ENCODE data around the gene ALKBH5. TPM values are rescaled to one million over a fixed set of nuclear protein-coding genes. Genes with fewer than 3 reads are reported as not detected.

The ALKBH5 gene
- total RNA-seq, 1 experiment from 2014 or later = 105 TPM

DNA sequence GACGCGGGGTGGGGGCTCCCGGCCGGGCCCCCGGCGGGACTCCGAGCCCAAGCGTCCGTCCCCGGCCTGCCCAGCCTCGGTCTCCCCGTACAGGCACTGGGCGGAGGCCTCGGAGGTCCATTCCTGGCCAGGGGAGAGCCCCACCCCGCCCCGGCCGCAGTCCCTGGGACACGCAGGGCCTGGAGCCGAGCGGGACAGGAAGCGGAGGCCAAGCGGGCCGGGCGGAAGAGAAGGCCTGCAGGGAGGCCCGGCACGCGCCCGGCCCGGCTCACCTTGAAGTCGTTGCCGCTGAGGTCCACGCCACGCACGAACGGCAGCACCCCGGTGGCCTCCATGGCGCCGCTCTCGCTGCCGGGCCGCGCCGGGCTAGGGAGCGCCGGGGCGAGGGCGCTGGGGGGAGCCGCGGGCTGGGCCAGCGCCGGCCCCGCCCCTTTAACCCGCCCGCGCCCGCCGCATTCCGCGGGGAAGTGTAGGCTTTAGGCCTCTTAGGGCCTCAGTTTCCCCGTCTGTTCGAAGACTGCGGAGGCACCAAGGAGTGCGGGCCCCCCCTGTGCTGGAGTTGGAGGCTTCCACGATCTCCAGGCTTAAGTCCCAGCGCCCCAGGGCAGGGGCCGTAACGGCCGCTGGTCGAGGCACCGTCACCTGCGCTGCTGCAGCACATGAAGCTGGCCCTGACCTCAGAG is 74.9 kb downstream of the ALKBH5 start, which contains the start of gene FLII:
Gene FLII (minus strand): TSS at position 383 of the 683 bp plus-strand sequence. CDS start 48 bp downstream, at position 335.
- ChIA-PET POLR2A (interaction anchor here (0.8 to 1.7 kb wide), 4 partner anchors 11 to 34 kb away, joined by 3 to 10 read pairs (median 6); no protein-coding TSS in a partner anchor), CTCF (interaction anchor here (0.7 to 2.5 kb wide), 6 partner anchors 11 to 105 kb away, joined by 3 to 15 read pairs (median 4); partner anchors contain the start of genes ALKBH5 and SHMT1)
- Mint-ChIP-seq H3K27ac (peak within 1 kb of the TSS; percentile 98), H3K4me1 (peaks cover 29% of the 10 kb centered on the region), H3K4me3 (peak within 1 kb of the TSS; percentile 95), H3K36me3 (peaks cover 26% of the 10 kb centered on the region), H3K27me3 (ENCODE audit: low read depth) (no peaks in the 10 kb centered on the region), H3K9me3 (no peaks in the 10 kb centered on the region)
- ATAC-seq (peak; percentile 3), DNase-seq (ENCODE audit: low spot score) (peak; percentile 60)
- TF ChIP-seq ZNF396 (CRISPR knock-in tag; IDR thresholded peaks at IDR 0.05; ENCODE audit: borderline replicate concordance) = no peak
- TF ChIP-seq, protein P1, sequence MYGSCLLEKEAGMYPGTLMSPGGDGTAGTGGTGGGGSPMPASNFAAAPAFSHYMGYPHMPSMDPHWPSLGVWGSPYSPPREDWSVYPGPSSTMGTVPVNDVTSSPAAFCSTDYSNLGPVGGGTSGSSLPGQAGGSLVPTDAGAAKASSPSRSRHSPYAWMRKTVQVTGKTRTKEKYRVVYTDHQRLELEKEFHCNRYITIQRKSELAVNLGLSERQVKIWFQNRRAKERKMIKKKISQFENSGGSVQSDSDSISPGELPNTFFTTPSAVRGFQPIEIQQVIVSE (CRISPR knock-in tag; IDR thresholded peaks at IDR 0.05; ENCODE audit: borderline replicate concordance) = no peak
- TF ChIP-seq, protein P2, sequence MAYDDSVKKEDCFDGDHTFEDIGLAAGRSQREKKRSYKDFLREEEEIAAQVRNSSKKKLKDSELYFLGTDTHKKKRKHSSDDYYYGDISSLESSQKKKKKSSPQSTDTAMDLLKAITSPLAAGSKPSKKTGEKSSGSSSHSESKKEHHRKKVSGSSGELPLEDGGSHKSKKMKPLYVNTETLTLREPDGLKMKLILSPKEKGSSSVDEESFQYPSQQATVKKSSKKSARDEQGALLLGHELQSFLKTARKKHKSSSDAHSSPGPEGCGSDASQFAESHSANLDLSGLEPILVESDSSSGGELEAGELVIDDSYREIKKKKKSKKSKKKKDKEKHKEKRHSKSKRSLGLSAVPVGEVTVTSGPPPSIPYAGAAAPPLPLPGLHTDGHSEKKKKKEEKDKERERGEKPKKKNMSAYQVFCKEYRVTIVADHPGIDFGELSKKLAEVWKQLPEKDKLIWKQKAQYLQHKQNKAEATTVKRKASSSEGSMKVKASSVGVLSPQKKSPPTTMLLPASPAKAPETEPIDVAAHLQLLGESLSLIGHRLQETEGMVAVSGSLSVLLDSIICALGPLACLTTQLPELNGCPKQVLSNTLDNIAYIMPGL (CRISPR knock-in tag; IDR thresholded peaks at IDR 0.05) = peak; percentile 75; the same call in 1 of the 2 replicates
- TF ChIP-seq, protein P3, sequence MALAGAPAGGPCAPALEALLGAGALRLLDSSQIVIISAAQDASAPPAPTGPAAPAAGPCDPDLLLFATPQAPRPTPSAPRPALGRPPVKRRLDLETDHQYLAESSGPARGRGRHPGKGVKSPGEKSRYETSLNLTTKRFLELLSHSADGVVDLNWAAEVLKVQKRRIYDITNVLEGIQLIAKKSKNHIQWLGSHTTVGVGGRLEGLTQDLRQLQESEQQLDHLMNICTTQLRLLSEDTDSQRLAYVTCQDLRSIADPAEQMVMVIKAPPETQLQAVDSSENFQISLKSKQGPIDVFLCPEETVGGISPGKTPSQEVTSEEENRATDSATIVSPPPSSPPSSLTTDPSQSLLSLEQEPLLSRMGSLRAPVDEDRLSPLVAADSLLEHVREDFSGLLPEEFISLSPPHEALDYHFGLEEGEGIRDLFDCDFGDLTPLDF (CRISPR knock-in tag; IDR thresholded peaks at IDR 0.05) = no peak
- TF ChIP-seq TEAD1 (CRISPR knock-in tag; IDR thresholded peaks at IDR 0.05) = no peak
- no peak for TF ChIP-seq FOXJ3 (CRISPR knock-in tag; IDR thresholded peaks at IDR 0.05; ENCODE audit: borderline replicate concordance)
- TF ChIP-seq ELF4 (CRISPR knock-in tag; IDR thresholded peaks at IDR 0.05; ENCODE audit: low read depth) = no peak
- 0 out of 2 replicates have a peak, but pooled peaks have one; percentile 57 for TF ChIP-seq TP53 (CRISPR knock-in tag; IDR thresholded peaks at IDR 0.05)
- TF ChIP-seq IRF2 (CRISPR knock-in tag; IDR thresholded peaks at IDR 0.05; ENCODE audit: borderline replicate concordance, low read depth) = no peak
- TF ChIP-seq, protein P4, sequence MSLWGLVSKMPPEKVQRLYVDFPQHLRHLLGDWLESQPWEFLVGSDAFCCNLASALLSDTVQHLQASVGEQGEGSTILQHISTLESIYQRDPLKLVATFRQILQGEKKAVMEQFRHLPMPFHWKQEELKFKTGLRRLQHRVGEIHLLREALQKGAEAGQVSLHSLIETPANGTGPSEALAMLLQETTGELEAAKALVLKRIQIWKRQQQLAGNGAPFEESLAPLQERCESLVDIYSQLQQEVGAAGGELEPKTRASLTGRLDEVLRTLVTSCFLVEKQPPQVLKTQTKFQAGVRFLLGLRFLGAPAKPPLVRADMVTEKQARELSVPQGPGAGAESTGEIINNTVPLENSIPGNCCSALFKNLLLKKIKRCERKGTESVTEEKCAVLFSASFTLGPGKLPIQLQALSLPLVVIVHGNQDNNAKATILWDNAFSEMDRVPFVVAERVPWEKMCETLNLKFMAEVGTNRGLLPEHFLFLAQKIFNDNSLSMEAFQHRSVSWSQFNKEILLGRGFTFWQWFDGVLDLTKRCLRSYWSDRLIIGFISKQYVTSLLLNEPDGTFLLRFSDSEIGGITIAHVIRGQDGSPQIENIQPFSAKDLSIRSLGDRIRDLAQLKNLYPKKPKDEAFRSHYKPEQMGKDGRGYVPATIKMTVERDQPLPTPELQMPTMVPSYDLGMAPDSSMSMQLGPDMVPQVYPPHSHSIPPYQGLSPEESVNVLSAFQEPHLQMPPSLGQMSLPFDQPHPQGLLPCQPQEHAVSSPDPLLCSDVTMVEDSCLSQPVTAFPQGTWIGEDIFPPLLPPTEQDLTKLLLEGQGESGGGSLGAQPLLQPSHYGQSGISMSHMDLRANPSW (CRISPR knock-in tag; conservative IDR thresholded peaks at IDR 0.05; ENCODE audit: low read depth) = no peak
- TF ChIP-seq, protein P5, sequence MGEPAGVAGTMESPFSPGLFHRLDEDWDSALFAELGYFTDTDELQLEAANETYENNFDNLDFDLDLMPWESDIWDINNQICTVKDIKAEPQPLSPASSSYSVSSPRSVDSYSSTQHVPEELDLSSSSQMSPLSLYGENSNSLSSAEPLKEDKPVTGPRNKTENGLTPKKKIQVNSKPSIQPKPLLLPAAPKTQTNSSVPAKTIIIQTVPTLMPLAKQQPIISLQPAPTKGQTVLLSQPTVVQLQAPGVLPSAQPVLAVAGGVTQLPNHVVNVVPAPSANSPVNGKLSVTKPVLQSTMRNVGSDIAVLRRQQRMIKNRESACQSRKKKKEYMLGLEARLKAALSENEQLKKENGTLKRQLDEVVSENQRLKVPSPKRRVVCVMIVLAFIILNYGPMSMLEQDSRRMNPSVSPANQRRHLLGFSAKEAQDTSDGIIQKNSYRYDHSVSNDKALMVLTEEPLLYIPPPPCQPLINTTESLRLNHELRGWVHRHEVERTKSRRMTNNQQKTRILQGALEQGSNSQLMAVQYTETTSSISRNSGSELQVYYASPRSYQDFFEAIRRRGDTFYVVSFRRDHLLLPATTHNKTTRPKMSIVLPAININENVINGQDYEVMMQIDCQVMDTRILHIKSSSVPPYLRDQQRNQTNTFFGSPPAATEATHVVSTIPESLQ (CRISPR knock-in tag; IDR thresholded peaks at IDR 0.05) = no peak
- TF ChIP-seq GABPB1 (CRISPR knock-in tag; IDR thresholded peaks at IDR 0.05) = no peak
- no peak for TF ChIP-seq ZNF416 (CRISPR knock-in tag; IDR thresholded peaks at IDR 0.05)
- TF ChIP-seq EMX1 (CRISPR knock-in tag; IDR thresholded peaks at IDR 0.05) = no peak
- TF ChIP-seq GRHL2 (CRISPR knock-in tag; IDR thresholded peaks at IDR 0.05; ENCODE audit: insufficient replicate concordance, severe bottlenecking) = no peak
- TF ChIP-seq TCF7 (CRISPR knock-in tag; IDR thresholded peaks at IDR 0.05; ENCODE audit: low read depth) = 0 out of 2 replicates have a peak, but pooled peaks have one; percentile 52
- TF ChIP-seq JAZF1 (CRISPR knock-in tag; IDR thresholded peaks at IDR 0.05) = no peak
- TF ChIP-seq, protein P6, sequence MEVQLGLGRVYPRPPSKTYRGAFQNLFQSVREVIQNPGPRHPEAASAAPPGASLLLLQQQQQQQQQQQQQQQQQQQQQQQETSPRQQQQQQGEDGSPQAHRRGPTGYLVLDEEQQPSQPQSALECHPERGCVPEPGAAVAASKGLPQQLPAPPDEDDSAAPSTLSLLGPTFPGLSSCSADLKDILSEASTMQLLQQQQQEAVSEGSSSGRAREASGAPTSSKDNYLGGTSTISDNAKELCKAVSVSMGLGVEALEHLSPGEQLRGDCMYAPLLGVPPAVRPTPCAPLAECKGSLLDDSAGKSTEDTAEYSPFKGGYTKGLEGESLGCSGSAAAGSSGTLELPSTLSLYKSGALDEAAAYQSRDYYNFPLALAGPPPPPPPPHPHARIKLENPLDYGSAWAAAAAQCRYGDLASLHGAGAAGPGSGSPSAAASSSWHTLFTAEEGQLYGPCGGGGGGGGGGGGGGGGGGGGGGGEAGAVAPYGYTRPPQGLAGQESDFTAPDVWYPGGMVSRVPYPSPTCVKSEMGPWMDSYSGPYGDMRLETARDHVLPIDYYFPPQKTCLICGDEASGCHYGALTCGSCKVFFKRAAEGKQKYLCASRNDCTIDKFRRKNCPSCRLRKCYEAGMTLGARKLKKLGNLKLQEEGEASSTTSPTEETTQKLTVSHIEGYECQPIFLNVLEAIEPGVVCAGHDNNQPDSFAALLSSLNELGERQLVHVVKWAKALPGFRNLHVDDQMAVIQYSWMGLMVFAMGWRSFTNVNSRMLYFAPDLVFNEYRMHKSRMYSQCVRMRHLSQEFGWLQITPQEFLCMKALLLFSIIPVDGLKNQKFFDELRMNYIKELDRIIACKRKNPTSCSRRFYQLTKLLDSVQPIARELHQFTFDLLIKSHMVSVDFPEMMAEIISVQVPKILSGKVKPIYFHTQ (CRISPR knock-in tag; IDR thresholded peaks at IDR 0.05) = no peak
- TF ChIP-seq, protein P7, sequence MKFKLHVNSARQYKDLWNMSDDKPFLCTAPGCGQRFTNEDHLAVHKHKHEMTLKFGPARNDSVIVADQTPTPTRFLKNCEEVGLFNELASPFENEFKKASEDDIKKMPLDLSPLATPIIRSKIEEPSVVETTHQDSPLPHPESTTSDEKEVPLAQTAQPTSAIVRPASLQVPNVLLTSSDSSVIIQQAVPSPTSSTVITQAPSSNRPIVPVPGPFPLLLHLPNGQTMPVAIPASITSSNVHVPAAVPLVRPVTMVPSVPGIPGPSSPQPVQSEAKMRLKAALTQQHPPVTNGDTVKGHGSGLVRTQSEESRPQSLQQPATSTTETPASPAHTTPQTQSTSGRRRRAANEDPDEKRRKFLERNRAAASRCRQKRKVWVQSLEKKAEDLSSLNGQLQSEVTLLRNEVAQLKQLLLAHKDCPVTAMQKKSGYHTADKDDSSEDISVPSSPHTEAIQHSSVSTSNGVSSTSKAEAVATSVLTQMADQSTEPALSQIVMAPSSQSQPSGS (CRISPR knock-in tag; IDR thresholded peaks at IDR 0.05; ENCODE audit: borderline replicate concordance, low read depth) = no peak
- no peak for TF ChIP-seq ESRRA (CRISPR knock-in tag; IDR thresholded peaks at IDR 0.05; ENCODE audit: borderline replicate concordance)
- 0 out of 2 replicates have a peak, but pooled peaks have one; percentile 52 for TF ChIP-seq NFE2L1 (CRISPR knock-in tag; IDR thresholded peaks at IDR 0.05)

Data from WTC11 (cell line).